Naive B cell (primary cell): Measurements from ENCODE around the gene ZNF593OS. TPM values are rescaled to one million over a fixed set of nuclear protein-coding genes. Genes with fewer than 3 reads are reported as not detected.

Source experiments
- ATAC-seq, 2 donors: fragments of 150-1000 bp; cut with Tn5 transposase; 2 replicates each; pipeline ENCODE4 v1.10.0; 2021; ENCODE audit warnings: low read depth in 2 of 2, mild to moderate bottlenecking in 2 of 2, moderate library complexity in 2 of 2
- DNase-seq: peaks from one replicate; pipeline ENCODE4 v3.0.0; 2022
- H3K27ac Mint-ChIP-seq, 6 donors: one replicate each; pipeline ENCODE4 v1.8.0; 2020 to 2022; ENCODE audit warnings: mild to moderate bottlenecking in 6 of 6, mixed read lengths in 6 of 6, moderate library complexity in 5 of 6, inconsistent platforms in 2 of 6
- H3K27me3 Mint-ChIP-seq, 3 donors: one replicate each; pipeline ENCODE4 v1.8.0; 2021 to 2022; ENCODE audit warnings: mixed read lengths in 3 of 3, mild to moderate bottlenecking in 1 of 3
- H3K36me3 Mint-ChIP-seq, 2 donors: one replicate each; pipeline ENCODE4 v1.8.0; 2020 to 2022; ENCODE audit warnings: mixed read lengths in 2 of 2, inconsistent platforms in 1 of 2, mild to moderate bottlenecking in 1 of 2
- H3K4me1 Mint-ChIP-seq, 3 donors: one replicate each; pipeline ENCODE4 v1.8.0; 2020 to 2022; ENCODE audit warnings: mixed read lengths in 3 of 3, inconsistent platforms in 1 of 3, mild to moderate bottlenecking in 1 of 3, moderate library complexity in 1 of 3
- H3K4me3 Mint-ChIP-seq, 8 donors: one replicate each; pipeline ENCODE4 v1.8.0; 2020 to 2022; ENCODE audit warnings: mild to moderate bottlenecking in 8 of 8, mixed read lengths in 8 of 8, moderate library complexity in 8 of 8, inconsistent platforms in 2 of 8
- H3K9me3 Mint-ChIP-seq, 7 donors: one replicate each; pipeline ENCODE4 v1.8.0; 2020 to 2022; ENCODE audit warnings: mixed read lengths in 7 of 7, mild to moderate bottlenecking in 5 of 7, inconsistent platforms in 2 of 7, moderate library complexity in 1 of 7
- polyA plus RNA-seq, 6 donors: library from polyadenylated mRNA; unstranded; fragments of 300-500 nt; fragmentation: Illumina TruSeq; gene quantifications; one replicate each; pipeline ENCODE4 v1.2.3, GENCODE V29; 2021; ENCODE audit warnings: low read depth in 6 of 6

Gene ZNF593OS
- polyA plus RNA-seq, 6 donors from 2014 or later: 0.96 to 3.5 (median 1.9) TPM

DNA sequence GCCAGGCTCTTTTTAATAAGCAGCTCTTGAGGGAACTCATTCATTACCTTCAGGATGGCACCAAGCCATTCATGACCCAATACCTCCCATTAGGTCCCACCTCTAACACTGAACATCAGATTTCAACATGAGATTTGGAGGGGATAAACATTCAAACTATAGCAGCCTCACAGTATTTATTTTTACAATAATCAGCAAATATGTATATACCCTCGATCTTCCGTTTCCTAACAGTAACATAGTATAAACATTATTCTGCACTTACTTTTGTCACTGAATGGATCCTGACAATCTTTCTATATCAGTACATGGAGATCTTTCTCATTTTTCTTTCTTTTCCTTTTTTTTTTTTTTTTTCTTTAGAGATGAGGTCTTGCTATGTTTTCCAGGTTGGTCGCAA lies 24.2 kb upstream of the ZNF593OS start:
- no peaks in the 10 kb centered on the region for H3K9me3 Mint-ChIP-seq
- DNase-seq (no peak), ATAC-seq (no peak)
- peaks cover 0 to 11% (median 6%) of the 10 kb centered on the region in 3 donors for H3K27me3 Mint-ChIP-seq
- no peak overlapping the region for H3K4me3 Mint-ChIP-seq
- no peaks in the 10 kb centered on the region for H3K36me3 Mint-ChIP-seq
- H3K27ac Mint-ChIP-seq: no peak overlapping the region
- peaks cover 0 to 2% (median 0%) of the 10 kb centered on the region in 3 donors for H3K4me1 Mint-ChIP-seq

DNA sequence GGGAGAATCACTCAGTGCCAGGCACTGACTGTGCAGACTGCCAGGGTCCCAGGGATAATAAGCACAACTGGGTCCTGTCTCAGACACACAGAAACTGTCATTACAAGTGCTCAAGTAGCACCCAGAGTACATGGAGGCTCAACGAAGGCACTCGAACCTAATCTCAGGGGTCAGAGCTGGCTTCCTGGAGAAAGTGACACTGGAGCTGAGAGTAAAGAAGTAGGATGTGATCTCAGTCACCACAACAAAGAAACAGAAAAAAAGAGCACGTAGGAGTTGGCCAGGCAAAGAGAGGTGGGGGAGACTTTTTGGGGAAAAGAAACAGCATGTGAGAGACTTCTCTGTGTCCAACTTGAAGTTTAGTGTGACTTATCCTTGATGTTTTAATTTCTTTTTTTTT lies 20.1 kb upstream of the ZNF593OS start:
- no peak for DNase-seq
- no peaks in the 10 kb centered on the region for H3K4me1 Mint-ChIP-seq
- no peaks in the 10 kb centered on the region for H3K27me3 Mint-ChIP-seq
- no peak overlapping the region for H3K27ac Mint-ChIP-seq
- no peaks in the 10 kb centered on the region for H3K9me3 Mint-ChIP-seq
- H3K36me3 Mint-ChIP-seq: no peaks in the 10 kb centered on the region
- peak overlapping the region in 1 of 8 donors; percentile 22 for H3K4me3 Mint-ChIP-seq
- ATAC-seq: no peak

DNA sequence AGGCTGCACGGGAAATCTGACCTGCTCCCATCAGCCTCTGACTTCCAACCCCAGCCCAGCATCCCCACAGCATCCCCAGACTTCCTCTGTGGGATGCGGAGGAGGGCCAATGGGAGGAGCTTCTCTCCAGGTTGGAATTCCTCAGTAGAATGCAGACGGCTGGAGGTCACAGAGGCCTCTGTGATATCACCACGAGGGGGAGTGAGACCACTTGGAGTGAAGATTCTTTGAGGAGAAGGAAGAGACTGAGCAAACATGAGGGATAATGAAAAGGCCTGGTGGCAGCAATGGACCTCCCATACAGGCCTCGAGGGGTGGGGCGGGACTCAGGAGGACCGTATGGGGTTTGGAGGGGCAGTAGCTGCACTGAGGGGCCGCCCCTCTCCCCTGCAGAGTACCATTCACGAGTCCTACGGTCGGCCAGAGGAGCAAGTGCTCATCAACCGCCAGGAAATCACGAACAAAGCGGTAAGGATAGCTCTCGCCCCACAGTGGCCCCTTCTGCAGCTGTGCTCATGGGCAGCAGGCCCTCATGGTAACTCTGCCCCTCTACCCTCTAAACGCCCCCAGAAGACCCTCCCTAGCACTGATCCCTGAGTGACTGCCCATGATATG lies 18.8 kb upstream of the ZNF593OS start, which contains the start of gene CATSPER4:
Gene CATSPER4 (plus strand): TSS at position 230 of the 615 bp plus-strand sequence. CDS start 26 bp downstream, at position 256.
- DNase-seq (no peak), ATAC-seq (no peak)
- Mint-ChIP-seq H3K4me3 (peak within 1 kb of the TSS in 1 of 8 donors; percentile 29), H3K27ac (peak within 1 kb of the TSS in 2 of 6 donors; percentile 34 to 67), H3K36me3 (no peaks in the 10 kb centered on the region), H3K4me1 (no peaks in the 10 kb centered on the region), H3K27me3 (no peaks in the 10 kb centered on the region), H3K9me3 (no peaks in the 10 kb centered on the region)

DNA sequence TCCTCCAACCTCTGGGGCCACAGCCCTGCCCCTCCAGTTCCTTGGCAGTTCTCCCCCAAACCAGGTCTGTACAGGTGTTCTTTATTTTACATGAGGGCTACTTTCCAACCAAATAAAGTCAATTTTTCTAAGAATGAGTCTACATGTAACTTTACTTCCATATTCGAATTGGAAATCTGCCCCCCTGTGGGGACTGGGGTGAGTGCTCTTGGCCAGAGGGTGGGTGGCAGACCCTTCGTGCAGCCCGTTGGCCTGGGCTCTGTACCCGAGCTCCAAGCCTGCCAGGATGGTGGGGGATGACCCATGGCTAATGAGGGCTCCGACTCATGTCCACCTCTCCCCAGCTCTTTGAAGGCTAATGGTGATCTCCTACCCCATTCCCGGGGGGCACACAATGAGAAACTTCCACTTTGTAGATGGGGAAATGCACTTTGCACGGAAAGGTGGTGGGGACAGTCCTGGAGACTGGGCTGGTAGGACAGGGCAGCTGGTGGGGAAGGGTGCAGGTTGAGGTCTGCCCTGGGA lies 18.2 kb upstream of the ZNF593OS start:
- H3K36me3 Mint-ChIP-seq: no peaks in the 10 kb centered on the region
- ATAC-seq (no peak), DNase-seq (no peak)
- no peaks in the 10 kb centered on the region for H3K27me3 Mint-ChIP-seq
- H3K4me1 Mint-ChIP-seq: no peaks in the 10 kb centered on the region
- no peak overlapping the region for H3K4me3 Mint-ChIP-seq
- peak overlapping the region in 1 of 6 donors; percentile 34 for H3K27ac Mint-ChIP-seq
- no peaks in the 10 kb centered on the region for H3K9me3 Mint-ChIP-seq

DNA sequence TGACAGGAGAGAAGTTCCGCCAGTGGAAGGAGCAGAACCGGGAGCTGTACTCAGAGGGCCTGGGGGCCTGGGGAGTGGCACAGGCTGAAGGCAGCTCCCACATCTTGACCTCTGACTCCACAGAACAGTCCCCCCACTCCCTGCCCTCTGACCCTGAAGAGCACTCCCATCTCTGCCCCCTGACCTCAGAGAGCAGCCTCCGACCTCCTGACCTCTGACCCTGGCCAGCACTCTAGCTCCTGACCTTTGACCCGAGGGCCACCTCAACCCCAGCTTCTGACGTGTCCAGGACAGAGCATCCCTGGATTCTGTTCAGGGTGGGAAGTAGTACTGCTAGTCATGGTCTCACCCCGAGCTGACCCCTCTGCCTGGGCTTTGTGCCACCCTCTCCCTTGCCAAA lies 17.7 kb upstream of the ZNF593OS start:
- H3K27me3 Mint-ChIP-seq: no peaks in the 10 kb centered on the region
- H3K4me3 Mint-ChIP-seq: peak overlapping the region in 1 of 8 donors; percentile 29
- ATAC-seq (no peak), DNase-seq (no peak)
- no peaks in the 10 kb centered on the region for H3K4me1 Mint-ChIP-seq
- peak overlapping the region in 2 of 6 donors; percentile 34 to 67 for H3K27ac Mint-ChIP-seq
- H3K9me3 Mint-ChIP-seq: no peaks in the 10 kb centered on the region
- no peaks in the 10 kb centered on the region for H3K36me3 Mint-ChIP-seq

DNA sequence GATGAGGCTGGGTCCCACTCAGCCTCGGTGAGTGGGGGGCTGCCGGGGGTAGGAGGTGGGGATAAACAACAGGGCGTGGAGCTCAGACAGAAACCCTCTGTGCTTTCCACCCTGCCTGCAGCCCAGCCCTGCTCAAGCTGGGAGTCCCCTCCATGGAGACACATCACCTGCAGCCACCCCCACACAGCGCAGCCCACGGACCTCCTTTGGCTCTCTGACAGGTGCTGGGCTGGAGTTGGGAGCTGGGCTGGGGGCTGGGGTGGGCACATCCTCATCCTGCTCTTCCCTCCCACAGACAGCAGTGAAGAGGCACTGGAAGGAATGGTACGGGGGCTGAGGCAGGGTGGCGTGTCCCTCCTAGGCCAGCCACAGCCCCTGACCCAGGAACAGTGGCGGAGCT lies 16.8 kb upstream of the ZNF593OS start:
- Mint-ChIP-seq H3K27me3 (no peaks in the 10 kb centered on the region), H3K9me3 (no peaks in the 10 kb centered on the region), H3K4me1 (no peaks in the 10 kb centered on the region), H3K36me3 (no peaks in the 10 kb centered on the region), H3K27ac (no peak overlapping the region), H3K4me3 (no peak overlapping the region)
- DNase-seq (no peak), ATAC-seq (no peak)

DNA sequence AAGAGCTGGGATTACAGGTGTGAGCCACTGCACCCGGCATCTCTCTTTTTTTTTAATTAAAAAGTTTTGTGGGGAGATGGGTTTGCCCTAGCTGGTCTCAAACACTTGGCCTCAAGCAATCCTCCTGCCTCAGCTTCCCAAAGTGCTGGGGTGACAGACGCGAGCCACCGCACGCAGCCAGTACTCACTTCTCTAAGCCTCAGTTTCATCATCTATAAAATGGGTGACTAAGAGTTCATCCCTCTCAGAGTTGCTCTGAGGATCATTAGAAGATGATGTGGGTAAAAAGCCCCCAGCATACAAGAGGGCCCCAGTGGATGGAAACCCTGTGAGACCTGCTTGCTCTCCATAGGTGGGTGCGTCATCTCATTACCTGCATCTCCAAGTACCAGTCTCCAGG lies 16.2 kb upstream of the ZNF593OS start:
- Mint-ChIP-seq H3K4me3 (no peak overlapping the region), H3K27ac (no peak overlapping the region), H3K36me3 (no peaks in the 10 kb centered on the region), H3K4me1 (no peaks in the 10 kb centered on the region), H3K9me3 (no peaks in the 10 kb centered on the region), H3K27me3 (no peaks in the 10 kb centered on the region)
- ATAC-seq (no peak), DNase-seq (no peak)

DNA sequence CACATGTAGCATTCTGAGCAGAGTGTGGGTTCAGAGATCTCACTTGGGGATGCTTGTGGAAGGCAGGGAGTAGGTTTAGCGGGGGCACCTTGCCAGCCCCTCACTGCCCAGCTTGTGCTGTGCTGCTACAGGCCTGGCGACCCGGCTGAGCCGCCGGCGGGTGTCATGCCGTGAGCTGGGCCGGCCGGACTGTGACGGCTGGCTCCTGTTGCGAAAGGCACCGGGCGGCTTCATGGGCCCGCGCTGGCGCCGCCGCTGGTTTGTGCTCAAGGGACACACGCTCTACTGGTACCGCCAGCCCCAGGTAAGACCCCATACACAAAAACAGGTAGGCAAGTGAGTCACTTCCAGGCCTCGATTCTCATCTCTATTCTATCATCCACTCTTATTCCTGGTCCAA lies 13.3 kb upstream of the ZNF593OS start:
- Mint-ChIP-seq H3K36me3 (no peaks in the 10 kb centered on the region), H3K4me3 (no peak overlapping the region), H3K27ac (no peak overlapping the region), H3K9me3 (no peaks in the 10 kb centered on the region), H3K4me1 (no peaks in the 10 kb centered on the region), H3K27me3 (no peaks in the 10 kb centered on the region)
- ATAC-seq (no peak), DNase-seq (no peak)

DNA sequence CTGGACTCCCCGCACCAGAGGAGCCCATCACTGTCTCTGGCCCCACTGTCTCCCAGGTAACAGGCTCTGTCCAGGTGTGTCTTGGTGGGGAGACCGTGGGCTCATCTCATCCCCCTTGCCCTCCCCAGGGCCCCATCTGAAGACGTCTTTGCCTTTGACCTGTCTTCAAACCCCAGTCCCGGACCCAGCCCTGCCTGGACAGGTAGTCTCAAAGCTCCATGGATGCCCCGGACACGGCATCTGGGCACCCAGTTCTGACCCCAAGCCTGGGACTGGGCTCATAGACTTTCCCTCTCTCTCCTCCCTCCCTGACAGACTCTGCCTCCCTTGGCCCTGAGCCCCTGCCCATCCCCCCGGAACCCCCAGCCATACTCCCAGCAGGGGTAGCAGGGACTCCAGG lies 12.5 kb upstream of the ZNF593OS start:
- ATAC-seq (no peak), DNase-seq (no peak)
- H3K36me3 Mint-ChIP-seq: no peaks in the 10 kb centered on the region
- H3K9me3 Mint-ChIP-seq: no peaks in the 10 kb centered on the region
- no peak overlapping the region for H3K4me3 Mint-ChIP-seq
- H3K4me1 Mint-ChIP-seq: no peaks in the 10 kb centered on the region
- H3K27me3 Mint-ChIP-seq: no peaks in the 10 kb centered on the region
- H3K27ac Mint-ChIP-seq: no peak overlapping the region

DNA sequence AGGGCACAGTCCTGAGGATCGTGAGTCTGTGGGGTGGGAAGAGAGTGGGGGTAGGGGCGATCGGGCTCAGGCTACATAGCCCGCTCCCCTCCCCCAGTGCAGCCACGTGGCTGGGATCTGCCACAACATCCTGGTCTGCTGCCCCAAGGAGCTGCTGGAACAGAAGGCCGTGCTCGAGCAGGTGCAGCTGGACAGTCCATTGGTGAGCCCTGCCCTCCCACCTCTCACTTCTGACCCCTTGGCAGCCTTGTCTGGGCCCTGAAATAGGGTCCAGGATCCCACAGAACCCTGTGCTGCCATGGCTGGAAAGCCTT lies 10.7 kb upstream of the ZNF593OS start:
- no peak for DNase-seq
- no peaks in the 10 kb centered on the region for H3K4me1 Mint-ChIP-seq
- H3K4me3 Mint-ChIP-seq: no peak overlapping the region
- no peaks in the 10 kb centered on the region for H3K9me3 Mint-ChIP-seq
- no peaks in the 10 kb centered on the region for H3K27me3 Mint-ChIP-seq
- H3K36me3 Mint-ChIP-seq: no peaks in the 10 kb centered on the region
- no peak overlapping the region for H3K27ac Mint-ChIP-seq
- no peak for ATAC-seq

DNA sequence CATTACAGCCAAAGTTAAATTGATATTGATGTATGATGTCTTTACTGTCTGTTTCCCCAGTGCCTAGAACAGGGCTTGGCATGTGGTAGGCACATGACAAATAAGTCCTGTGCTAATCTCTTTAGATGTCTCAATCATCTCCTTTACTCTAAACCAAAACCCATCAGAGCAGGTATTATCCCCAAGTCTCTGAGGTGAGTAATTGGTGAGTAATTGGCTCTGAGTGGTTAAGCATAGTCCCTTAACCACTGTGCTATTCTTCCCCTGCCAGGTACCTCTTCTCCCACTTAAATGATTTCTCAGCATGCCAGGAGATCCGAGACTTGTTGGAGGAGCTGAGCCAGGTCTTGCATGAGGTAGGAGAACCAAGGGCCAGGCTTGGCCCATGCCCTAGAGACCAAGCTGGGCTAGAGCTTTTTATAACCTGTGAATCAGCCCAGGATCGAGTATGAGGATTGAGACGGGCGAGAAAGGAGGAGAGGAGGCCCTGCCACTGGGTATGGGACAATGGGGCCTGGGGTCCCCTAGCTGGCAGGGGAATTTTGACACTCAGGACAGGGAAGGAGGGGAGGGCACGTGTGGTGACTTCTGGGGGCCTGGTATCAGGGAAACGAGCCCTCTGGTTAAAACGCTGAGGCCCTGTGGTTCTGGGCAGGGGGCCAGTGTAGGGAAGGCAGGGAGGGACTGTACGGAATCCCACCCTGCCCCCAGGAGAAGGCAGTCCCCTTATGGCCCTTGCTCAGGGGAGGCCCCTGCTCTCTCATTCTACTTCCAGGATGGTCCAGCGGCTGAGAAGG lies 10.2 kb upstream of the ZNF593OS start:
- peak overlapping the region in 1 of 6 donors; percentile 66 for H3K27ac Mint-ChIP-seq
- DNase-seq (no peak), ATAC-seq (no peak)
- H3K27me3 Mint-ChIP-seq: no peaks in the 10 kb centered on the region
- no peaks in the 10 kb centered on the region for H3K4me1 Mint-ChIP-seq
- no peaks in the 10 kb centered on the region for H3K36me3 Mint-ChIP-seq
- H3K9me3 Mint-ChIP-seq: no peaks in the 10 kb centered on the region
- no peak overlapping the region for H3K4me3 Mint-ChIP-seq

DNA sequence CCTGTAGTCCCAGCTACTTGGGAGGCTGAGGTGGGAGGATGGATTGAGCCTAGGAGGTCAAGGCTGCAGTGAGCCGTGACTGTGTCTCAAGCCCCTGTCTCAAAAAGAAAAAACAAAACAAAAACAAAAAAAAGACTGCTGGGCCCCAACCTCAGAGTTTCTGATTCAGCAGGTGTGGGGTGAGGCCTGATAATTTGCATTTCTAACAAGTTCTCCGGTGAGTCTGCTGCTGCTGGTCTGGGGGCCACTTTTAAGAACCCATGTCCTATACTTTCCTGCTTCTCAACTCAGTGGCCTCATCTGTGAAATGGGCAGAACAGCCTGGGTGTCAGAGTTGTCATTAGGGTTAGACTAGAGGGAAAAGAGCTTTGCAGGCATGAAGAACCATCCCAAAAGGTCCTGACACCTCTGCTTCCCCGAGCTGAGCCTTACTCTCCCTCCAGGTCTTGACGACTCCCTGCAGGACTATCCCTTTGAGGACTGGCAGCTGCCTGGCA lies 8.4 kb upstream of the ZNF593OS start:
- Mint-ChIP-seq H3K4me3 (no peak overlapping the region), H3K27me3 (no peaks in the 10 kb centered on the region), H3K36me3 (no peaks in the 10 kb centered on the region), H3K27ac (no peak overlapping the region), H3K4me1 (no peaks in the 10 kb centered on the region), H3K9me3 (no peaks in the 10 kb centered on the region)
- ATAC-seq (no peak), DNase-seq (no peak)

DNA sequence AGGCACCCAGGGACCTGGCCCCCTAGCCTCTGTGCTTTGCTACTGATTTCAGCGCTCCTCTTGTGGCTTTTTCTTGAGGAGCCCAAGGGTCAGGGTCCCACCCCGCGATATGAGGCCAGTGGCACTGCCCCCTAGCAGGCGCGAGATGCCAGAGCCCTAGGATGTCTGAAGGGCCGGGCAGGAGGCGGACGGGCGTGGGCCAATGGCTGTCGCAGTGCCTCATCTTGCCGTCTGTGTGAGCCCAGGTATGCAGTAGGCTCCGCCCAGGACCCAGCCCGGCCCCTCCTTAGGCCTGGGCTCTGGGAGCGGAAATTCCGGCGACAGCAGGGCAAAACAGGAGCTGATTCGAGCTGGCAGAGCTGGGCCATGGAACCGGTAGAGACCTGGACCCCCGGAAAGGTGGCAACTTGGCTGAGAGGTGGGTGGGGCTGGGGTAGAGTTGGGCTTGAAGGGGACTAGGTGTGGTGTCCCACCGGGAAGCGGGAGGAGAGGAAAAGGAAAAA lies 5.6 kb upstream of the ZNF593OS start, which contains the start of gene CNKSR1:
Gene CNKSR1 (plus strand): TSS at position 310 of the 503 bp plus-strand sequence. CDS start 57 bp downstream, at position 367.
- no peak within 1 kb of the TSS for H3K4me3 Mint-ChIP-seq
- no peaks in the 10 kb centered on the region for H3K4me1 Mint-ChIP-seq
- DNase-seq: no peak
- no peak for ATAC-seq
- H3K36me3 Mint-ChIP-seq: no peaks in the 10 kb centered on the region
- H3K9me3 Mint-ChIP-seq: no peaks in the 10 kb centered on the region
- H3K27me3 Mint-ChIP-seq: no peaks in the 10 kb centered on the region
- H3K27ac Mint-ChIP-seq: no peak within 1 kb of the TSS

DNA sequence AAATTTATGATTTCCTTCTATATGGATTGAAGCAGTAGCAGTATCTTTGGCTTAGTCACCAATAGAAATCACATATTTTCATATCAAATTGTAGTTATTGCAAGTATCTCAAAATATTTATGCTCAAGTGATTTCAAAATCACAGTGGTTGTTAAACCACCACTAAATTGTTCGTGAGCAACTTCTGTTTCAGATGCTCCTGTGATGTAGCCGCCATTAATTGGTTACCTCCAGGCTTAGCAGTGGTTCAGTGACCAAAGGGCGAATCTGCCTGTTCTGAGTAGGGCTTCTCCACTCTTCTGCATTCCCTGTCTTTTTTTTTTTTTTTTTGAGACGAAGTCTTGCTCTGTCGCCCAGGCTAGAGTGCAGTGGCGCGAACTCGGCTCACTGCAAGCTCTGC lies 3.7 kb upstream of the ZNF593OS start:
- ATAC-seq: no peak
- peaks cover 3 to 11% (median 7%) of the 10 kb centered on the region in 3 donors for H3K4me1 Mint-ChIP-seq
- H3K27me3 Mint-ChIP-seq: no peaks in the 10 kb centered on the region
- no peak overlapping the region for H3K27ac Mint-ChIP-seq
- H3K9me3 Mint-ChIP-seq: no peaks in the 10 kb centered on the region
- DNase-seq: no peak
- H3K4me3 Mint-ChIP-seq: no peak overlapping the region
- no peaks in the 10 kb centered on the region for H3K36me3 Mint-ChIP-seq
